ENCODE measurements around the gene MTAP. TPM values are rescaled to one million over a fixed set of nuclear protein-coding genes. Genes with fewer than 3 reads are reported as not detected.

Gene MTAP
- total and polyA plus RNA-seq, 2 of the 13 experiments (the other 11 are each of a cell fraction or from before 2014, with no cell fraction given) = 16.7 to 51.2 TPM

- no peak for TF ChIP-seq PLSCR1 (CRISPR knock-in tag; IDR thresholded peaks at IDR 0.05; ENCODE audit: borderline replicate concordance)
- TF ChIP-seq ZNF589 (CRISPR knock-in tag; conservative IDR thresholded peaks at IDR 0.05) = 0 out of 2 replicates have a peak, but pooled peaks have one; percentile 19
- TF ChIP-seq ZFYVE20 (CRISPR knock-in tag; IDR thresholded peaks at IDR 0.05; ENCODE audit: borderline replicate concordance, low read depth) = peak; percentile 88; the same call in 1 of the 2 replicates
- TF ChIP-seq HES4 (CRISPR knock-in tag; IDR thresholded peaks at IDR 0.05; ENCODE audit: borderline replicate concordance) = peak; percentile 57; the same call in 1 of the 2 replicates
- TF ChIP-seq GABPA (IDR thresholded peaks at IDR 0.05; ENCODE audit: low read depth, low read length) = peak; percentile 69
- peak; percentile 95 for TF ChIP-seq GABPA (CRISPR knock-in tag; IDR thresholded peaks at IDR 0.05; ENCODE audit: low read depth)
- no peak for TF ChIP-seq E2F2 (CRISPR knock-in tag; IDR thresholded peaks at IDR 0.05; ENCODE audit: borderline replicate concordance)
- TF ChIP-seq ZFP91 (CRISPR knock-in tag; IDR thresholded peaks at IDR 0.05; ENCODE audit: borderline replicate concordance) = peak; percentile 73
- peak; percentile 63; the same call in 1 of the 2 replicates for TF ChIP-seq ZNF891 (CRISPR knock-in tag; IDR thresholded peaks at IDR 0.05)
- TF ChIP-seq ZNF878 (CRISPR knock-in tag; IDR thresholded peaks at IDR 0.05) = 0 out of 2 replicates have a peak, but pooled peaks have one; percentile 39
- no peak for TF ChIP-seq BHLHE40 (IDR thresholded peaks at IDR 0.05; ENCODE audit: low read length)
- TF ChIP-seq ZNF274 (CRISPR knock-in tag; IDR thresholded peaks at IDR 0.05) = no peak; the same call in 1 of the 2 replicates
- no peak for TF ChIP-seq TEF (CRISPR knock-in tag; IDR thresholded peaks at IDR 0.05)
- TF ChIP-seq MZF1 (CRISPR knock-in tag; IDR thresholded peaks at IDR 0.05; ENCODE audit: borderline replicate concordance) = no peak
- peak; percentile 87 for TF ChIP-seq ZXDC (CRISPR knock-in tag; IDR thresholded peaks at IDR 0.05)
- TF ChIP-seq ZFY (CRISPR knock-in tag; IDR thresholded peaks at IDR 0.05) = peak; percentile 63
- no peak for TF ChIP-seq ATF2 (CRISPR knock-in tag; IDR thresholded peaks at IDR 0.05)
- no peak for TF ChIP-seq ZBTB44 (CRISPR knock-in tag; IDR thresholded peaks at IDR 0.05)
- TF ChIP-seq NR3C1 (CRISPR knock-in tag; IDR thresholded peaks at IDR 0.05) = no peak
Observed at GRCh38 chr9:21802418-21803000, at the start of gene MTAP (continued).
